GM18507 (cell line): ENCODE data around the gene TNNI3K.

ENCODE experiments used
- DNase-seq: peaks from one replicate; pipeline ENCODE4 v3.0.0; 2011; ENCODE audit warnings: low read depth; ENCODE audit not compliant: insufficient read length; ENCODE audit errors: extremely low spot score
- FAIRE-seq: peaks from 2 replicates; lab custom pipeline; 2011; peaks lifted over from hg19 to GRCh38; lab: Jason Lieb, UNC

The TNNI3K gene

DNA sequence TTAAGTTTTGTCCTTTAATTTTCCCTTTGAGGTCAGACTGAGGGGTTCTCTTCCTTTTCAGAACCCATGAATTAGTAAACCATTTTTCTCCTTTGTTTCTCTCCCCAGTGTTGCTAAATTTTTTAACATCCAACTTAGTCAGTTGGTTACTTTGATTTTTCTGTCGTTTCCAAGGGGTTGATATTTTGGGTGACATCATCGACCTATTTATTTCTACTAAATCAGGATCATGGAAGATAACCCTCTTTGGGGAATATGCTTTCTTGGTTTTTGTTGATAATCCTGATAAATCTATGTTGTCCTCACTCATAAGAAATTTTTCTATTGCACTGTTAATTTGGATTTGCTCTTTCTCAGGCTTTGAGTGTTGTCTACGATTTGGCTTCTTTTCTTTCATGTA is 236.3 kb downstream of the TNNI3K start:
- DNase-seq = no peak
- no peak for FAIRE-seq

DNA sequence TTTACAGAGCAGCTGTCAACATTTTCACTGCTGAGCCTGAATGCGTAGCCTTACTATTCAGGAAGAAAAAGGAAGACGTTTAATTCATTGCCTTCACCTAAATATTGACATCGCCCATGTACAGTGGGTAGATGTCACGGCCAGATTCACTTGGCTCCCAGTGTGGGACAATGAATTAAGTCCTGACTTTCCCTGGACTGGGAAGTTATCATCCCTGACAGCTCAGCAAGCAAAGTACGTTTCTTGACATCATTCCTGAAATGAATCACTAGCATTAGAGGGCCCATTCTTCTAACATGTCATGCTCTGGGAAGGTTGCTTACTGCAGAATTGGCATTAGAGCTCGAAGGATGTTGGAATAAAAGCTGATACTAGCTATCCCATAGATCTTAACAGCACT is 239.4 kb downstream of the TNNI3K start:
- FAIRE-seq (no peak), DNase-seq (no peak)

DNA sequence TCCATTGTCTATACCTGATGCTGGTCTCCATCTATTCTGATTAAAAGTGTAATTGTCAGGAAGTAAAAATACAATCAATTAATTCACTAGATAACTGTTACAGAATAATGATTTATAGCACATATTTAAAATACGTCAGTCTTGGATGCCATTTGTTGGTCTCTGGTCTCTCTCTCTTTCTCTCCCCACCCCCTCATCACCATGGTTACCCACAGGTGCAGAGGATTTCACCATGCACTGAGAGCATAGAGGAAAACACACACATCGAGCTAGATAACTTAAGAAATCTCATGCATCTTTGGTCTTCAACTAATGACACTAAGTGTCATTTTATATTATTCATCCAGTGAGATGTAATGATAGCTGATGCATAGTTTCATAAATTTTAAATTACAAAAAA is 243.8 kb downstream of the TNNI3K start:
- FAIRE-seq (no peak), DNase-seq (no peak)

DNA sequence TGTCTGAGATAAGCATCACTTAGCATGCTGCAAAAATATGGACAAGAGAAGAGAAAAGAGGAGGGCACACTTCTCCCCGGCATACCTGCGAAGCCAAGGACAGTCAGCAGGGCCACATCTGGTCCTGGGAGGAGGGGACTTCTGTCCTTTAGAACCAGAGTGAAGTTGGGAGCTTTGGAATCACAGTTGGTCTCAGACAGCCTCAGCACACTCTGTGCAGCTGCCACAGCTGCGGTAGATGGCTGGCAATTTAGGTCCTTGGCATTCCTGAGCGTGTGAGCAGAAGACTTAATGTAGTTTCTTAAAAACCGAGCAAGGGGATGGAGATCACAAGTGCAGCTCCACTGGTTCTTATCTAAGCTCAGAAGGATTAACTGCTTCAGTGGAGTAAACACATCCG is 244.9 kb downstream of the TNNI3K start:
- DNase-seq (no peak), FAIRE-seq (no peak)

DNA sequence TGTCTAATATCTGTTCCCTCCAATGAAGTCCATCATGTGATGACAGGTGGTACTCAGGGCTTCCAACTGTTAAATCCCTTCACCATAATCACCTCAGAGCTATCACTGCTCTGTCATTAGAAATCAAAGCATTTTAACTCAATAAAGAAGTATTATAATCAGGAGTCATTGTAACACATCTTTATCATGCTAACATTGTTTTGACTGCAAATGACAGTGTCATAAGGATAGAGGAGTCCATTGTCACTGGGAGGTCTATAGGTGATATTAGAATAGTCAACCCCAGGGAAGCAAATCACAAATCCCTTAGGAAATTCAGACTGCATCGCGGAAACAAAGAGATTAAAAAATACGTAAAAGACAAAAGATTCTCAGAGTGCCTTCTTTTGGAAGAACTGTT is 246.4 kb downstream of the TNNI3K start:
- FAIRE-seq (no peak), DNase-seq (no peak)

DNA sequence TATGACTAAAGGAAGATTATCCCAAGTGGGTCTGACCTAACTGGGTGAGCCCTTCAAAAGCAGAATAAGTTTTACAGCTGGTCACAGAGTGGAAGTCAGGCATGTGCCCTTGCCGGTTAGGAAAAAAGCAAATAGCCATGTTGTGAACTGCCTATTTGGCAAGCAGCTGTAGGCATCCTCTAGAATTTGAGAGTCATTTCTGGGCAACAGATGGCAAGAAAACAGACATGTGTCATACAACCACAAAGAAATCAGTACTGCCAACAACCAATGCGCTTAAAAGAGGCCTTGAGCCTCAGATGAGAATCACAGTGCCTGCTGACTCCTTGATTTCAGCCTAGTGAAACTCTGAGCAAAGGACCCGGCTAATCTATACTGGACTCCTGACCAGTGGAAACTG is 250.4 kb downstream of the TNNI3K start:
- FAIRE-seq (no peak), DNase-seq (no peak)

DNA sequence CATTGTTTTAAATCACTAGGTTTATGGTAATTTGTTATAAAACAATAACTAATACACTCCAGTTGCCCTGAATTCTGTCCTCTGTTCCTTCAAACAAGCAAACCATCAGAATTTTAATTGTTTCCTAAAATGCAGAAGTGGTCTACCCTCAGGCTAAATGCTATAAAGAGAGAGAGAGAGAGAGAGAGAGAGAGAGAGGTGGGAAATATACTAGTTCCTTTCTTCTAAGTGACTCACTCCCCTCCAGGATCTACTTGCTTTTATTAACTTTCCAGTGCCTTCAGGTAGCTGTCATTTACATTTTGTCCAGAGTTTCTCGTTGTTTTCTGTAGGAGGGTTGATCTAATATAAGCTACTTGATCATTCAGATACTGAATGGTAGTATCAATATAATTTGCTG is 250.8 kb downstream of the TNNI3K start:
- DNase-seq (no peak), FAIRE-seq (no peak)

DNA sequence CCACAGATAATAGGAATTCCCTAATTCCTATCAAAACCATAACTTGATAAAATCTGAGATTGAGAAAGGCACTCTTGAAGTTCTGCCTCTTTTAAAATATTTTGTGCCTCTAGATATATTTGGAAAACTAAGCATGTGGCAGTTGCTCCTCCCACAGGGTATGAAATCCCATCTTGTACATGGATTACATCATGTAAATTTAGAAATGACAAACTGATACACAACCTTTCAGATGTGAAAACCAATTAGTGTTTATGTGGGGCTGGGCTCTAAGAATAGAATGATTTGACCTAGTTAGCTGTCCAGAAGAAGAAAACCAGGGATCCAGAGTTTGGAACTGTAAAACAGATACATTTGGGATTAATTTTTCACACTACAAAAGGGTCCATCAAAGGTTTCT is 261.5 kb downstream of the TNNI3K start:
- FAIRE-seq (no peak), DNase-seq (no peak)

DNA sequence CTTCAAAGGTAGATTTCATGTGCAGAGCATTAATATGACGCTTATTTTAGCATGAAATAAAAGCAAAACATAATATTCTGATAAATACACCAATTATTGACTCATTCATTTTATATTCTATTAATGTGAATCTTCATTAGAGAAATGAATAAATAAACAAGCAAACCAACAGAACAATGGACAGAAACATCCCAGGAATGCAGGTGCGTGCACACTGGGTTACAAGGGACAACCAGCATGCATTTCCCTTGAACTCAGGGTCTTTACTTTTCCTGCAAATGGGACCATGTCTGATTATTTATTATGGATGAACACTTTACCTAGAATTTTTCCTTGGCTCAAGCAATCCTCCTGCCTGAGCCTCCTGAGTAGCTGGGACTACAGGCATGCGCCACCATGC is 263.7 kb downstream of the TNNI3K start:
- no peak for DNase-seq
- FAIRE-seq = no peak

DNA sequence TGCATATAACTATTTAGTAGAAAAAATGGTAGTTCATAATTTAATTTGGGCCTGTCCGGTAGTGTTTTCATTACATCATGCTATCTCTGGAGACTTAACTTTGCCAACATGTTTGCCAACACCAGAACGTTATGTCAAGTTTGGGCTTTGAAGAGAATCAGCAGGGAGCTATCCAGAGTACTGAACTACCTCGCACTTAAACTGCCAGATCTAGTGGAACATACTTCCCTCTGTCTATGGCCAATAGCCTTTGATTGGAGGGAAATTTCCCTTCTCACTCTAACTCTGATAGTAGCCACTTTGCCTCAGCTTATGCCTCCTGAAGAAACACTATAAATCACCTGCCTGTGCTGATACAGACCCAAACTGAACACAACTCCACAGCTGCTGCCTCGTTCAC is 267.2 kb downstream of the TNNI3K start:
- FAIRE-seq = no peak
- DNase-seq = no peak

DNA sequence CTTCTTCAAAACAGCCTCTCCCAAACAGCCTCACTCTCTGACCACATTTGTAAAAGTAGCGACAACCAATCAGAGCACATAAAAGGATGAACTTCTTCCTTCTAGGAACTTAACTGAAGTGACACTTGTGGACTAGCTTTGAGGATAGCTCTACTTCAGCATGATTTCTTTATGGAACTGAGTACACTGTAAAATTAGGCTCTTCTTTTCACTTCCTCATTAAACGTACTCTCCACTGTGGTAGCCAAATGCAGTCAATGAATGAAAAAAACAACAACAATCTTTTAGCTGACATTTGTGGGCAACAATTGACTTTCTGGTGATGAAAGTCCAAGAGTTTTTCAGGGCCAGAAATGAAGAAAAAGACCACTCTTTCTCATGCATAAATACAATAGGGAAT is 267.7 kb downstream of the TNNI3K start:
- FAIRE-seq (no peak), DNase-seq (no peak)

DNA sequence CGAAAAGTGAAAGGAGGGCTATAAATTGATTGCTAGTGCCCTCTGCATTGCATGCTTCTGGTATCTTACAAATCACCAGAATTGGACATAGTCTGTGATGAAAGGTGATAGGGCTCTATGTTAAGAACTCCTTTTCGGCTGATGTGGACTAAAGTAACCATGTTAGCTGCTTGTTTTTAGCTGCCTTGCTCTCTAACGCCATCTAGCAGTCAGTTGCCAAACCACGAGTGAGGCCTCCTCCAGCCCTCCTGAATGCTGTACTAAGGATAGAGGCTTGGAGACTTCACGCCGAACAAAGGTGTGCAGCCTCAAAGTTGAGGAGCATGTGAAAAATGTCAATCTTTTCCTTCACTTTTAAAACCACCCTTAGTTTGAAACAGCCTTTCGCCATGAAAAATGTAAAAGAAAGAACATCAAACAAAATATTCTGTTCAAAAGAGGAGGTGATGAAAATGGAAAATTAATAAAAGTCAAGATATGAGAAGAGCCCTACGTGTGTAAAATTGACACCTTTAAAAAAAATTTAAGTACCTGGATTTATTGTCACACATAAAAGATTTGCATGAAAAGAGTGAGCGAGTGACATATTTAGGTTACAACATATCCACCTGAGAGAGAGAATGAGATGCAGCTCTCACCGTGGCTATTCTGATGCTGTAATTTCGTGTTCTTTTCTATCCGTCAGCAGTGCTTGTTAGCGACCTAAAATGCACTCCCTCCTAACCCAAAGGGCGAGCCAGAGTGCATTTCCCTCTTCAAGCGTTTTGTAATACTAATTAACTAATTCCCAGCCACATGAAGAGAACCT is 269.1 kb downstream of the TNNI3K start:
- FAIRE-seq (peak; percentile 86), DNase-seq (no peak)

DNA sequence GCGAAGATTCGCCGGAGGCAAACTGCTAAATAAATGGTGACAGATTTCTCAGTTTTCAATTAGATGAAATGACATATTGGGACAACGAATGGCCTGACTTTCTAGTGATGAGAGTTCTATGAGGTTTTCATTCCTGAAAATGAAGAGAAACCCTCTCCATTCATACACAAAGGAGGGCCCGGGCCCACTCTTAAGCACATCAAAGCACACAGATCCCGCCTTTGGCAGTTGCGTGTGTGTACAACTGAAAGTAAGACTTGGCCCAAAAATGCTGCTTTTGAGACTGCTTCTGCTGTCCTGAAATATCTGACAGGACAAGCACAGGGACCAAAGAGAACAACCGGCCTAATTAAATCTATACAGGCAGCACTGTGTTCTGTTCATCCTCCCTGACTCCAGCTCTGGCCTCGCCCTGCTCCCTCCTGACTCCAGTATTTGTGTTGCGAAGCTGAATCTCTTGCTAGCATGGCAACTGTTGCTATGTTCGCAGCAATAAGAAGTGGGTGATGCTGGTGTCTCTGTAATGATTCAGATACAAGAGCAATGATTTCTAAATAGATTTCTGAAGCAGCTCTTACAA is 269.8 kb downstream of the TNNI3K start:
- DNase-seq (no peak), FAIRE-seq (no peak)

DNA sequence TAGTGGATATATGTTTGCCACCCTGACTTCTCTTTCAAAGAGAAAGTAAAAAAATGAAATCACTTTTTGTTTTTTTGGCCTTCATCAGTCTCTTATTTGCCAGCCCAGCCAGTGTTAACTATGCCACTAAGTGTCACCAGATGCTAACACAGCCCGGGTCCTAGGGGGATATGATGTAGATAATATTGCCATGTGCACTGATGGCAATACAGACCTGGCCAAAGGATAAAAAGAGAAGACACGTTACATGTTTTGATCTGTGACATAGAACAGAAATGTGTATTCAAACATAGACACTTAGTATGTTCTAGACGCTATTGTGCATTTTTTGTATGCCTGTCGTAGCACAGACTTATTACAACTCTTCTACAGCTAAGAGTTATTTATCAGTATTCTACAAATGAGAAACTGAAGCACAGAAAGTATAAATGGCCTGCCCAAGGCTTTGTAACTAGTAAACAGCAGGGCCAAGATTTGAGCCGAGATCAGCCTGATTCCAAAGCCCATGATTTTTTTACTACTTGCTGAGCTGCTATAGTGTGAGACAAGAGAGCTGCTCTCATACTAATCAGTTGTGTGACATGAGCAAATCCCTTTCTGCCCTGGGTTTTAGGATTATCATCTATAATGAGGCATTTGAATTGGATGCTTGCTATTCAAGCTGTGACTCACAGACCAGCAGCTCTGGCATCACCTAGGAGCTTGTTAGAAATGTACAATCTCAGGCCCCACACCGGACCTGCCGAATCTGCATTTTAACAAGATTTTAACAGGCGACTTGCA is 270.9 kb downstream of the TNNI3K start:
- no peak for DNase-seq
- FAIRE-seq = no peak

DNA sequence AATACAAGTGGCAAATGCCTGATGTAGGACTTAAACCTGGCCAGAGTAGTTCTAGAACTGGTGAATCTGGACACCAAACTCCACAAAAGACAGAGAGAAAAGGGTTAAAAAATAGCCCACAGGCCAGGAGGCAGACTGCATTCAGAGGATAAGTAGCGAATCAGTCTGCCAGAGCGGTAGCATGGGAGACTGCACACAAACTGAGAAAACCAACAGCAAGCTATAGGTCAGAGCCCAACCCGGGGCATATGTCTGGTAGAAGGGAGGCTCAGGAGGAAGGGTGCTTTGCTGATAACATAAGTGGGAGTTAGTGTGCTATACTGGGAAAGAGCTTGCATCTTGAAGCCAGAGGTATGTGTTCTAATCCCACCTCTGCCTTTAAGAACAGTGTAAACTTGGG is 273.3 kb downstream of the TNNI3K start:
- DNase-seq = no peak
- FAIRE-seq = no peak

DNA sequence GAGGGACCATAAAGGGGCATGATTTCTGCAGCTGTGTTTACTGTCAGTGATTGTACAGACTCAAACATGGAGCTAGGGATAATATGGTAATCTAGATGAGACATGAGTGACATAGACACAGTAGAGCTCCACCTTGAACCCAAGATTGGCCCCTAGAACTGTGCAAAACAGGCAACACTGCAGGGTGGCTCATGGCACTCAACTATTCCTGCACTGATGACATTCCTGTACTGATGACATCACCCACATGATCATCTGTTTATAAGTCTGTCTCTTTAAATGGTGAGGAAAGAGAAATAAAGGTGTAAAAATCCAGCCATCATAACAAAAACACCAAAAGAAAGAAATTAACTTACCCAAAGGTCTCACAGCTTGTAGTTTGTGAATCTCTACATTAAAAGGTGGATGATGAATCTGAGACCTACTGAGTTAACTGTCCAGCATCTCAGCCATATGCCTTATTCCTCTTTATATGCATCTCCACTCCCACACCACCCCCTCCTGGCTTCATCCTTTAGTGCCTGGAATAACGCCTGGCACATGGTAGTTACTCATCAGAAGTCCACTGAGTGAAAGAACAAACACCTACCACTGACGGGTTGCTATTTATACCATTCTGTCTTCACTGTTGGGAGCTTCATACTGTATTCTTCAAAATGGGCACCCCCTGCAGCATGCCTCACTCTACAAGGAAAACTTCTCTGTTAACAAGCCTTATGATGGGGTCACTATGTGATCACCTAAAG is 277.2 kb downstream of the TNNI3K start, which contains the start of gene LRRC53:
Gene LRRC53 (minus strand): TSS at position 442 of the 746 bp plus-strand sequence. CDS start 29,262 bp downstream, outside the sequence.
- DNase-seq (no peak), FAIRE-seq (no peak)

DNA sequence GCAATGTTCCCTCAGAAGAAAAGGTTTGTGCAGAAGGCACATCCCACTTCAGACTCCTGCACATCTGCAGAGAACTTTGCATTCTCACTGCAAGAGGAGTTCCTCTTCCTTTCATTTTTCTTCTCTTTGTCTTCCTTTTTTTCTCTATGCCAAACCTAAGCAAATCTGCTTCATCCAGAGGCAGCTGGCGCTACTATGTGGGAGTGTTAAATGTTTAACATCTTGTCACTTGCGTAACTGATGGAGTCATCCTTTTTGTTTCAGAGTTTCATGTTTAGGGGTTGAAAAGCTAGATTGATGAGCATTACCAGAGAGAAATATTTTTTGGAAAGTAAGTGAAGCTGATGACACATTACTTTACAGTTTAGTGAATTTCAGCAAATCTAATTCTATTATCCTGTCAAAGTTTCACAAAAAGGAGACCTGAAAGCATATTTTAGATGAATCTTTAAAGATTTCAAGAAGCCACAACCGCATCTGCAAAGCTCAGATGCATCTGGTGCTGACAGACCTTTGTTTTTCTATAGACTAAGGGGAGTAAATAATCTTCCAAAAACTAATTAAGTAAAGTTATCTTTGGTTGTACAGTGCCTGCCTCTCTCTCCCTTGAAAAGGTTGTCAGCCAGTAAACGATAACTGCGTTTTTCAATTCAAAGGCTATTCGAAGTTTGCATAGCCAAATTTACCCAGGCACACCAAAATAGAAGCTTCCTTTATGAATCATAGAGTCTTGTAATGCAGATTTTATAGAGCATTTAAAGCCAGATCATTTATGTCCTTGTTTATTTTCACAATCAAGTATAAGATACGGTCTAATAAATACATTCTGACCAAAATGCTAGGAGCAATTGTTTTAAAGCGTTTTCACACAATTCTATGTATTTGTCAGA is 278.5 kb downstream of the TNNI3K start:
- DNase-seq (no peak), FAIRE-seq (no peak)

DNA sequence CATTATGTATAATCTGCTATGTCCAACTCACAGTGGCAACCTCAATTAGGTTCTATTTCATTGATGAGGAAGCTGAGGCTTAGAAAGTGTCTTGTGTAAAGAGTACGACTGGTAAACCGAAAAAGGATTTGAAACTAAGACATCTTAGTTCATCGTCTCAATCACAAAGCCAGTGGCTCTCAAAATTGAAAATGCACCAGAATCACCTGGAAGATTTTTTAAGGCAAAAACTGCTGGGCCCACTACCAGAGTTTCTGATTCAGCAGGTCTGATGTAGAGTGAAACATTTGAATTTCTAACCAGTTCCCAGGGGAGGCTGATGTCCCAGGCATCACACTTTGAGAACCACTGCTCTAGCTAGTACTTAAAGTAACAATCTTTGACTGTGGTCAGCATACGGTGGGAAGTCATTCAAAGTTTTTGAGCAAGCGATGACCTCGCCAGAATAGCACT is 282.4 kb downstream of the TNNI3K start:
- DNase-seq (no peak), FAIRE-seq (peak; percentile 59)

DNA sequence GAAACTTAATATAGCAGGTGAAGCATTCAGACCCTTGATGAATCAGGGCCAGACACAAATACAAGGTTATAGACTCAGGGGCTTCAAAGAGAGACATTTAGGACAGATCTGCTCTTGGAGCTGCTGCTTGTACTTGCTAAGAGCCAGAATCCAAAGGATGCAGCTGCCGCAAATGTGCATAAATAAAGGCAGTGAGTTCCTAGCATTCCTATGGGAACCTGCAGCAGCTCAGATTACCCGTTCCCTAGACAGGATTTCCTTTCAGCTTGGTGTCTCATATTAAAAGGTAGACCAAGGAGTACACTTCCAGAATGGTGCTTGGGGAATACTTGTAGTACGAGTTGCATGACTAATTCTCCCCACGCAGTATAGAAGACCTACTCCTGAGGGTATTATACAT is 287.0 kb downstream of the TNNI3K start:
- no peak for FAIRE-seq

More for the DNA sequence above, 287.0 kb downstream of the TNNI3K start:
- no peak for DNase-seq
